Activated naive CD8-positive, alpha-beta T cell treated with anti-CD3 and anti-CD28 coated beads, Interleukin-2, amount 50 U/mL, for 16 hours (primary cell): Measurements from ENCODE around the gene ZBTB2.
"Not testable (repeated sequence)": the region's sequence is repeated elsewhere in the genome, so short reads cannot be mapped to it uniquely, and the experiment has no call there.

Experiments
- DNase-seq: peaks from one replicate; pipeline ENCODE4 v3.0.0-alpha.2; 2020; ENCODE audit warnings: low read depth, low spot score

ZBTB2 gene

GRCh38 chr6:151400473-151400872 lies 9.1 kb upstream of the ZBTB2 start:
- DNase-seq: no peak

- DNase-seq: no peak
These were observed 8.3 kb upstream of the ZBTB2 start for GRCh38 chr6:151399679-151400078.

GRCh38 chr6:151393410-151393809 lies 2.1 kb upstream of the ZBTB2 start:
- no peak for DNase-seq

GRCh38 chr6:151392427-151392826 lies 1.1 kb upstream of the ZBTB2 start:
- no peak for DNase-seq

- peak; percentile 66 for DNase-seq
These were observed 398 bp downstream of the ZBTB2 start for GRCh38 chr6:151390851-151391470.

- peak; percentile 94 for DNase-seq
These were observed 996 bp downstream of the ZBTB2 start for GRCh38 chr6:151390276-151390850.

GRCh38 chr6:151389618-151390275 lies 1.6 kb downstream of the ZBTB2 start:
- no peak for DNase-seq

GRCh38 chr6:151388997-151389617 lies 2.3 kb downstream of the ZBTB2 start:
- DNase-seq: no peak

GRCh38 chr6:151388236-151388635 lies 3.1 kb downstream of the ZBTB2 start:
- DNase-seq: no peak

- DNase-seq: no peak
These were observed 4.0 kb downstream of the ZBTB2 start for GRCh38 chr6:151387175-151387970.

- DNase-seq: no peak
These were observed 6.2 kb downstream of the ZBTB2 start for GRCh38 chr6:151385177-151385576.

GRCh38 chr6:151384151-151384550 lies 7.2 kb downstream of the ZBTB2 start:
- DNase-seq: no peak

- not testable (repeated sequence) for DNase-seq
These were observed 8.7 kb downstream of the ZBTB2 start for GRCh38 chr6:151382631-151383030.

GRCh38 chr6:151381722-151382121 lies 9.6 kb downstream of the ZBTB2 start:
- no peak for DNase-seq

- DNase-seq: no peak
These were observed 10.5 kb downstream of the ZBTB2 start for GRCh38 chr6:151380848-151381205.

GRCh38 chr6:151379933-151380847 lies 11.2 kb downstream of the ZBTB2 start:
- no peak for DNase-seq

GRCh38 chr6:151377095-151377494 lies 14.3 kb downstream of the ZBTB2 start:
- DNase-seq: no peak

- DNase-seq: no peak
These were observed 14.9 kb downstream of the ZBTB2 start for GRCh38 chr6:151376440-151376839.

- no peak for DNase-seq
These were observed 15.5 kb downstream of the ZBTB2 start for GRCh38 chr6:151375833-151376232.

GRCh38 chr6:151374036-151374683 lies 17.2 kb downstream of the ZBTB2 start:
- DNase-seq: no peak
